Neural progenitor cell (in vitro differentiated cells): ENCODE data around the gene ANK3.

Source experiments
- CTCF ChIP-seq: fragments of 200-600 bp; sonication (generic); IDR thresholded peaks from 2 replicates; pipeline ENCODE4 v1.5.1; 2017; ENCODE audit warnings: antibody characterized with exemption, mild to moderate bottlenecking
- EZH2 ChIP-seq: fragments of 200-600 bp; sonication (generic); IDR thresholded peaks from 2 replicates; pipeline ENCODE4 v1.6.1; 2017; ENCODE audit warnings: antibody characterized with exemption, mild to moderate bottlenecking, moderate library complexity
- EZH2phosphoT487 ChIP-seq: fragments of 200-600 bp; sonication (generic); IDR thresholded peaks from 2 replicates; pipeline ENCODE4 v1.6.1; 2017; ENCODE audit warnings: antibody characterized with exemption

- TF ChIP-seq CTCF (no peak), EZH2 (no peak), EZH2phosphoT487 (no peak)
These were observed 108.3 kb downstream of the ANK3 start for GRCh38 chr10:60281331-60281730.
